Naive thymus-derived CD4-positive, alpha-beta T cell (primary cell): ENCODE measurements around the gene MAP3K14. TPM values are rescaled to one million over a fixed set of nuclear protein-coding genes. Genes with fewer than 3 reads are reported as not detected.

Source experiments
- ATAC-seq: fragments of 150-1000 bp; cut with Tn5 transposase; 2 replicates; pipeline ENCODE4 v1.10.0; 2021; ENCODE audit warnings: mild to moderate bottlenecking, moderate library complexity
- CTCF ChIA-PET: fragments of 350-600 bp; sonication (Branson Sonifier 250); formaldehyde crosslinking; loops from one replicate; lab custom pipeline; 2021; ENCODE audit warnings: antibody characterized with exemption; lab: Charles Lee
- POLR2A ChIA-PET: fragments of 350-600 bp; sonication (Branson Sonifier 250); formaldehyde crosslinking; loops from one replicate; lab custom pipeline; 2021; ENCODE audit warnings: antibody characterized with exemption, inconsistent platforms; lab: Charles Lee
- DNase-seq, 9 donors: peaks; one replicate each; pipeline versions ENCODE4 v3.0.0 to v3.0.0-alpha.2; 2020 to 2022; ENCODE audit warnings: mixed read lengths in 1 of 9
- H3K27ac ChIP-seq: one replicate; pipeline ENCODE4 v1.7.0; 2013; ENCODE audit warnings: mild to moderate bottlenecking, low read depth, low read length, moderate library complexity
- H3K27me3 ChIP-seq, 2 donors: one replicate each; pipeline ENCODE4 v1.7.0; 2013; ENCODE audit warnings: low read length in 2 of 2, mild to moderate bottlenecking in 2 of 2, moderate library complexity in 2 of 2; ENCODE audit not compliant: control insufficient read depth in 2 of 2, insufficient read depth in 2 of 2
- H3K36me3 ChIP-seq, 3 experiments: 1 replicate in 2 of 3; 2 replicates in 1 of 3; pipeline ENCODE4 v1.7.0; 2013; ENCODE audit warnings: low read length in 3 of 3, mild to moderate bottlenecking in 3 of 3, moderate library complexity in 1 of 3; ENCODE audit not compliant: insufficient read depth in 3 of 3, control insufficient read depth in 2 of 3
- H3K4me1 ChIP-seq, 2 donors: one replicate each; pipeline ENCODE4 v1.7.0; 2013; ENCODE audit warnings: low read length in 2 of 2, mild to moderate bottlenecking in 2 of 2, moderate library complexity in 1 of 2; ENCODE audit not compliant: control insufficient read depth in 2 of 2, insufficient read depth in 2 of 2
- H3K4me3 ChIP-seq: 2 replicates; pipeline ENCODE4 v1.7.0; 2013; ENCODE audit warnings: mild to moderate bottlenecking, low read length
- H3K9me3 ChIP-seq, 3 experiments: 1 replicate in 2 of 3; 2 replicates in 1 of 3; pipeline ENCODE4 v1.7.0; 2013; ENCODE audit warnings: low read length in 3 of 3; ENCODE audit not compliant: control insufficient read depth in 2 of 3
- H3K27ac Mint-ChIP-seq, 9 donors: one replicate each; pipeline ENCODE4 v1.8.0; 2020 to 2022; ENCODE audit warnings: mixed read lengths in 9 of 9, mild to moderate bottlenecking in 8 of 9, moderate library complexity in 5 of 9, inconsistent platforms in 2 of 9
- H3K27me3 Mint-ChIP-seq, 5 donors: one replicate each; pipeline ENCODE4 v1.8.0; 2021 to 2022; ENCODE audit warnings: mixed read lengths in 5 of 5, mild to moderate bottlenecking in 1 of 5
- H3K36me3 Mint-ChIP-seq, 5 donors: one replicate each; pipeline ENCODE4 v1.8.0; 2020 to 2022; ENCODE audit warnings: mixed read lengths in 5 of 5, mild to moderate bottlenecking in 3 of 5, inconsistent platforms in 1 of 5
- H3K4me1 Mint-ChIP-seq, 7 donors: one replicate each; pipeline ENCODE4 v1.8.0; 2020 to 2022; ENCODE audit warnings: mixed read lengths in 7 of 7, mild to moderate bottlenecking in 3 of 7, inconsistent platforms in 1 of 7
- H3K4me3 Mint-ChIP-seq, 10 donors: one replicate each; pipeline ENCODE4 v1.8.0; 2020 to 2022; ENCODE audit warnings: mild to moderate bottlenecking in 10 of 10, mixed read lengths in 10 of 10, moderate library complexity in 6 of 10, inconsistent platforms in 2 of 10
- H3K9me3 Mint-ChIP-seq, 11 donors: one replicate each; pipeline ENCODE4 v1.8.0; 2020 to 2022; ENCODE audit warnings: mixed read lengths in 11 of 11, mild to moderate bottlenecking in 4 of 11, inconsistent platforms in 1 of 11, moderate library complexity in 1 of 11
- intact Hi-C, 2 donors: fragments of 100-400 bp; cut with micrococcal nuclease; formaldehyde crosslinking; loops; one replicate each; pipeline ENCODE4 v1.15.1; 2023
- polyA plus RNA-seq, 2 donors: library from polyadenylated mRNA; unstranded; fragments of 300-500 nt; fragmentation: Illumina TruSeq; gene quantifications; one replicate each; pipeline ENCODE4 v1.2.3, GENCODE V29; 2021
- total RNA-seq, 6 experiments: library from RNA in 5 of 6; stranded (reverse) in 5 of 6; gene quantifications; 1 replicate in 5 of 6; 2 replicates in 1 of 6; pipeline ENCODE4 v1.2.3 and lab custom pipeline; 2021 to 2026

Gene MAP3K14
- total and polyA plus RNA-seq, 7 experiments from 2014 or later = 2.4 to 39.8 (median 31.5) TPM

GRCh38 chr17:45229681-45230409, 87.0 kb downstream of the MAP3K14 start:
- ChIA-PET POLR2A (interaction anchor here (0.9 to 34.3 kb wide), 8 partner anchors 5 to 94 kb away, joined by 3 to 851 read pairs (median 11); partner anchors contain the start of genes ACBD4, FMNL1, HEXIM1 and MAP3K14), CTCF (interaction anchor here (0.7 to 11.7 kb wide), 9 partner anchors 10 to 163 kb away, joined by 3 to 397 read pairs (median 4); partner anchors contain the start of genes ACBD4, FMNL1 and HEXIM1)
- Mint-ChIP-seq H3K4me1 (peaks cover 54 to 92% (median 81%) of the 10 kb centered on the region in 7 donors), H3K36me3 (peaks cover 0 to 30% (median 5%) of the 10 kb centered on the region in 5 donors), H3K9me3 (no peaks in the 10 kb centered on the region), H3K27me3 (no peaks in the 10 kb centered on the region), H3K4me3 (peak overlapping the region; percentile 53 to 99 (median 96)), H3K27ac (peak overlapping the region; percentile 96 to 100 (median 99))
- Histone ChIP-seq H3K27ac (peak overlapping the region; percentile 96), H3K36me3 (peaks cover 0 to 24% (median 0%) of the 10 kb centered on the region in 3 experiments), H3K27me3 (no peaks in the 10 kb centered on the region), H3K4me3 (peak overlapping the region; percentile 91), H3K9me3 (no peaks in the 10 kb centered on the region), H3K4me1 (peaks cover 64 to 72% of the 10 kb centered on the region in 2 donors)
- DNase-seq (peak in 1 of 9 donors; percentile 71), ATAC-seq (no peak)
- intact Hi-C loops = loop anchor here (1.0 to 5.0 kb wide), 6 partner anchors 9 to 962 kb away; partner anchors contain the start of genes FMNL1 (in 1 of the 2), HEXIM2 (in 1 of the 2), KANSL1 (in 1 of the 2) and NMT1 (in 1 of the 2)

DNA sequence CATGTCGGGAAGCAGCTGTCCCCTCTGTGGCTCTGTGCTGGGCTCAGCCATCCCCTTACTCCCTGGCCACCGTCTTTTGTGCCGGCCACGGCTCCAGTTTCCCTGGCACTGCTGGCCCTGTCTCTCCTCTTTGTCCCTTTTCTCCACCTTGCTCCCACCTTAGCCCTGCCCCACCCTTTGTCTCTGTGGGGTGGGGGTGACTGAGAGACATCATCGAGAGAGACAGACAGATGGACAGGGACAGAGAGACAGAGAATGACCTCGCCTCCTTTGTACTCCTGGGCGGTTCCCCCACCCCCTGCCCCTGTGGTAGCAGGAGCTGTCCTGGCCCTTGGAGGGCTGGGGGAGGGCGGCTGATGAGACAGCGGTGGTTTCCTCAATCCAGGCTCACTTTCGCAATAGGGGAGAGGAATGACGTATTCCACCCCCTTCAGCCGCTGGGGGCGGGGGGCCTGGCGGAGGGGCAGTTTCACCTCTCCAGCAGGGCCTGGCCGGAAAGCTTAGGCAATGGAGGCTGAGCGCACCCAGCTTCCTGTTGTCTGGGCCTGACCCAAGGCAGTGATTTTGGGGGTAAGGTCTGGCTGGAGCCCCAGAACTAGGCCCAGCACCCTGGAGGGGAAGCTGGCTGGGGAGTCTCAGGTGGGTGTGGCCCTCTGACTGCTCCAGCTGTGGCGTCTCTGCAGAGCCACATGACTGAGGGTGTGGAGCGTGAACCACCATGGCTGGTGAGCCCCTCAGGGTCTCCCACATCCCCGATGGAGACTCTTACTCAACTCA, 87.9 kb downstream of the MAP3K14 start:
- Mint-ChIP-seq H3K4me1 (peaks cover 54 to 91% (median 77%) of the 10 kb centered on the region in 7 donors), H3K36me3 (peaks cover 0 to 37% (median 4%) of the 10 kb centered on the region in 5 donors), H3K27ac (peak overlapping the region; percentile 96 to 100 (median 99)), H3K4me3 (peak overlapping the region; percentile 83 to 99 (median 96)), H3K27me3 (no peaks in the 10 kb centered on the region), H3K9me3 (no peaks in the 10 kb centered on the region)
- ChIA-PET POLR2A (interaction anchor here (0.5 to 34.3 kb wide), 9 partner anchors 4 to 87 kb away, joined by 3 to 851 read pairs (median 4); partner anchors contain the start of genes FMNL1, HEXIM1 and MAP3K14), CTCF (interaction anchor here (0.6 to 11.7 kb wide), 7 partner anchors 9 to 172 kb away, joined by 3 to 397 read pairs (median 4); partner anchors contain the start of genes ACBD4 and FMNL1)
- Histone ChIP-seq H3K4me1 (peaks cover 62 to 77% of the 10 kb centered on the region in 2 donors), H3K9me3 (no peaks in the 10 kb centered on the region), H3K36me3 (peaks cover 0 to 22% (median 0%) of the 10 kb centered on the region in 3 experiments), H3K4me3 (peak overlapping the region; percentile 91), H3K27me3 (no peaks in the 10 kb centered on the region), H3K27ac (peak overlapping the region; percentile 96)
- intact Hi-C loops = loop anchor here (1.0 to 5.0 kb wide), 6 partner anchors 8 to 963 kb away; partner anchors contain the start of genes FMNL1 (in 1 of the 2), HEXIM2 (in 1 of the 2), KANSL1 (in 1 of the 2) and NMT1 (in 1 of the 2)
- peak; percentile 66 for ATAC-seq
- DNase-seq = peak; percentile 64 to 92 (median 74)

DNA sequence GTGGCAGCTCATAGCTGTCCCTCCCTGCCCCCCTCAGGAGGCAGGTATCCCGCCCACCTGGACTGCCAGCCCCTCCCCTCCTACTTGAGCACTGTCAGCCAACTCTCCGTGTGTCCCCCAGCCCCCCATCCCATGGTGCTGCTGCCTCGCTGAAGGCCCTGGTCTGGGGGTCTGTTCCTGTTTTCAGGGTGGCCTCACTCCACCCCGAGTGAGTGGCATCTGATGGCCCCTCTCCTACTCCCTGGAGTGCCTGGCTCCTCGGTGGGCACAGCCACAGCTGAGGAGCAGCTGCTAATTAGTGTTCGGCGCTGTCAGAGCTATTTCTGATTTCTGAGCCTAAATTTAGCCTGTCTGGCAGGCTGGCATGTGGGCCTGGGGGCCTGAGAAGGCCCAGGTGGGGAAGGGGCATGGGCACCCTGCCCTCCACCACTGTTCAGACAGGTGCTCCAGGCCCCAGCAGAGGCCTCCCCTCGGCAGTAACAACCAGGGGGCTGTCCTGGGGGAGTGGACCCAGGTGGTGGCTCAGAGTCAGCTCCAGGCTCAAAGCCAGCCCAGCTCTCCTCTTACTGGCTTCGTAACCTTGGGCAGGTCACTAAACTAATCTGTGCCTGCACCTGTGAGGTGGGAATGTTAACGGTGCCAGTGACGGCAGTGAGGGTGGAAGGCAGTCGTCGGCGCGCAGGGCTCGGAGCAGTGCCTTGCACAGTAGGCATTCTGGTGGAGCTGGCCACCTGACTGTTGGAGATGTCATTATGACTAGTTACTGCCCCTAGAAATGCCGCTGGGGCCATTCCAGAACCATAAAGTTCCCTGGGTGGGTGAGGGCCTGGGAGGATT, 88.7 kb downstream of the MAP3K14 start:
- CTCF ChIA-PET = interaction anchor here (0.6 to 11.7 kb wide), 6 partner anchors 8 to 173 kb away, joined by 3 to 397 read pairs (median 5); partner anchors contain the start of genes ACBD4 and FMNL1
- Mint-ChIP-seq H3K9me3 (no peaks in the 10 kb centered on the region), H3K27ac (peak overlapping the region; percentile 96 to 100 (median 99)), H3K4me3 (peak overlapping the region; percentile 83 to 99 (median 96)), H3K27me3 (no peaks in the 10 kb centered on the region), H3K4me1 (peaks cover 56 to 92% (median 74%) of the 10 kb centered on the region in 7 donors), H3K36me3 (peaks cover 0 to 40% (median 4%) of the 10 kb centered on the region in 5 donors)
- no peaks in the 10 kb centered on the region for H3K9me3 ChIP-seq
- no peaks in the 10 kb centered on the region for H3K27me3 ChIP-seq
- peaks cover 70% of the 10 kb centered on the region in 2 donors for H3K4me1 ChIP-seq
- H3K36me3 ChIP-seq = peaks cover 0 to 14% (median 0%) of the 10 kb centered on the region in 3 experiments
- H3K27ac ChIP-seq = peak overlapping the region; percentile 96
- DNase-seq (no peak), ATAC-seq (no peak)
- intact Hi-C loops = loop anchor here (2.0 to 5.0 kb wide), 5 partner anchors 34 to 964 kb away; partner anchors contain the start of genes HEXIM2 (in 1 of the 2), KANSL1 (in 1 of the 2), NMT1 (in 1 of the 2) and SPATA32 (in 1 of the 2)
- POLR2A ChIA-PET = interaction anchor here (0.5 to 34.3 kb wide), 8 partner anchors 3 to 89 kb away, joined by 3 to 851 read pairs (median 36); partner anchors contain the start of genes FMNL1, HEXIM1 and MAP3K14
- peak overlapping the region; percentile 91 for H3K4me3 ChIP-seq

DNA sequence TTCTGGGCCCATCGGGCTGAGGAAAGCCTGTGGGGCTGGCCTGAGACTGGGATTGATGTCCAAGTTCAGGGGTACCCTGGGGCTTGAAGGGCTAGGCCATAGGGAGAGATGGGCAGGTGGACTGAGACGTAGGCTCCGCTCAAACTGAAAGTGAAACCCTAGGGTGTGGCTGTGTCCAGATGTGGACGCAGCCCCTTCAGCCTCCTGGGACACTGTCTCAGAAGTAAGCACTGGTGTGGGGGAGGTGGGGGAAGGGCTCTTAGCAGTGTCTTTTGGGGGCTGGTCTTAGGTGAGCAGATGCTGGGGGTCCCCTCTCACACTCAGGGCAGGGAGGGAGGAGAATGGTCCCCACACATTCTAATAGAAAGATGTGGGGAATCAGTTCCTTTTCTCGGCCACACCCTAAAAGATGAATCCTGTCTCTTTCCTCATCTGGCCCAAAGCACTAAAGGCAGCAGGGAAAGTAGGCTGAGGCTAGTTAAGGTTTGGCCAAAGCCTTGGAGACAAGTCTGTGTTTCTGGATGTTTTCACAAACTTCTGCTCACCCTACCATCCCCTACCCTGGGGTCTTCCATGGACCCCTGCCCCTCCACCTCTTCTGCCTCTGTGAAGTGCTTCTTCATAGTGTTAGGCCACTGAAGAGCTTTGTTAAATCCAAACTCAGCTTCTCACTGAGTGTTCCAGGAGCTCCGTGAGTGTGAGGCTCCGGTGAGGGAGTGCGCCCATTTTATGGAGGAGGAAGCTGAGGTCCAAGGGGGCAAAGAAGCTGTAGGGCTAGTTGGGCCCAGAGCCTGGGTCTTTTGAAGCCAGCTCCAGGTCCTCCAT, 89.5 kb downstream of the MAP3K14 start:
- POLR2A ChIA-PET = interaction anchor here (0.6 to 34.3 kb wide), 14 partner anchors 2 to 1263 kb away, joined by 3 to 851 read pairs (median 4); partner anchors contain the start of genes FMNL1, HEXIM1, HEXIM2 and MAP3K14
- ATAC-seq (no peak), DNase-seq (no peak)
- CTCF ChIA-PET = interaction anchor here (0.7 to 13.6 kb wide), 8 partner anchors 6 to 158 kb away, joined by 3 to 397 read pairs (median 9); partner anchors contain the start of genes ACBD4 and FMNL1
- peaks cover 49 to 88% (median 67%) of the 10 kb centered on the region in 7 donors for H3K4me1 Mint-ChIP-seq
- peak overlapping the region; percentile 96 to 100 (median 99) for H3K27ac Mint-ChIP-seq
- intact Hi-C loops = loop anchor here (2.0 to 5.0 kb wide), 5 partner anchors 35 to 965 kb away; partner anchors contain the start of genes HEXIM2 (in 1 of the 2), KANSL1 (in 1 of the 2), NMT1 (in 1 of the 2) and SPATA32 (in 1 of the 2)
- Histone ChIP-seq H3K36me3 (peaks cover 0 to 6% (median 0%) of the 10 kb centered on the region in 3 experiments), H3K27ac (peak overlapping the region; percentile 96), H3K9me3 (no peaks in the 10 kb centered on the region), H3K27me3 (no peaks in the 10 kb centered on the region), H3K4me1 (peaks cover 64 to 65% of the 10 kb centered on the region in 2 donors), H3K4me3 (peak overlapping the region; percentile 91)
- H3K9me3 Mint-ChIP-seq = no peaks in the 10 kb centered on the region
- peaks cover 0 to 44% (median 8%) of the 10 kb centered on the region in 5 donors for H3K36me3 Mint-ChIP-seq
- H3K4me3 Mint-ChIP-seq = peak overlapping the region; percentile 93 to 100 (median 98)
- no peaks in the 10 kb centered on the region for H3K27me3 Mint-ChIP-seq
